PC-3 (cell line): Measurements from ENCODE around the gene CLEC16A. TPM values are rescaled to one million over a fixed set of nuclear protein-coding genes. Genes with fewer than 3 reads are reported as not detected.

Experiments
- ATAC-seq: fragments of 200-7000 bp; cut with Tn5 transposase; 2 replicates; pipeline ENCODE4 v1.9.1; 2020; ENCODE audit warnings: mild to moderate bottlenecking, moderate library complexity
- BruUV-seq: library from RNA; stranded (reverse); fragments of 400-500 nt; replicated peaks from 2 replicates; lab custom pipeline; 2021; lab: Mats Ljungman, UMichigan
- CTCF ChIA-PET: fragments of 300-600 bp; sonication (Branson Sonifier 250); formaldehyde crosslinking; loops from one replicate; lab custom pipeline; 2022; ENCODE audit warnings: antibody characterized with exemption; lab: Charles Lee
- POLR2A ChIA-PET: fragments of 300-600 bp; sonication (Branson Sonifier 250); formaldehyde crosslinking; loops from one replicate; lab custom pipeline; 2022; ENCODE audit warnings: antibody characterized with exemption; ENCODE audit not compliant: unreplicated experiment; lab: Charles Lee
- DNase-seq: peaks from one replicate; pipeline ENCODE4 v3.0.0-alpha.2; 2015
- H2AFZ ChIP-seq: fragments of 300-600 bp; sonication (generic); 2 replicates; pipeline ENCODE4 v1.6.0; 2016; ENCODE audit warnings: antibody characterized with exemption, low read length
- H3F3A ChIP-seq: fragments of 300-600 bp; sonication (generic); one replicate; pipeline ENCODE4 v1.6.0; 2017; ENCODE audit warnings: antibody characterized with exemption, low read length, control low read depth, mild to moderate bottlenecking; ENCODE audit not compliant: unreplicated experiment
- H3K27ac ChIP-seq: fragments of 300-600 bp; sonication (generic); 2 replicates; pipeline ENCODE4 v1.5.1; 2016; ENCODE audit warnings: mild to moderate bottlenecking, low read length
- H3K27me3 ChIP-seq: fragments of 300-600 bp; sonication (generic); 2 replicates; pipeline ENCODE4 v1.6.1; 2016; ENCODE audit warnings: low read length, mixed read lengths
- H3K36me3 ChIP-seq: fragments of 300-600 bp; sonication (generic); 2 replicates; pipeline ENCODE4 v1.6.1; 2016; ENCODE audit warnings: low read depth, mixed run types, low read length, mixed read lengths
- H3K4me1 ChIP-seq: fragments of 300-600 bp; sonication (generic); 2 replicates; pipeline ENCODE4 v1.5.1; 2016; ENCODE audit warnings: low read length; ENCODE audit not compliant: insufficient read depth
- H3K4me2 ChIP-seq: fragments of 300-600 bp; sonication (generic); 2 replicates; pipeline ENCODE4 v1.6.0; 2016; ENCODE audit warnings: low read length
- H3K4me3 ChIP-seq: fragments of 300-600 bp; sonication (generic); 2 replicates; pipeline ENCODE4 v1.5.1; 2016; ENCODE audit warnings: mild to moderate bottlenecking, low read length, mixed read lengths
- H3K79me2 ChIP-seq: fragments of 300-600 bp; sonication (generic); 2 replicates; pipeline ENCODE4 v1.6.1; 2017; ENCODE audit warnings: low read length, mixed read lengths
- H3K9ac ChIP-seq: fragments of 300-600 bp; sonication (generic); 2 replicates; pipeline ENCODE4 v1.6.0; 2016; ENCODE audit warnings: mild to moderate bottlenecking, low read length
- H3K9me2 ChIP-seq: fragments of 300-600 bp; sonication (generic); replicated peaks from 2 replicates; pipeline ENCODE4 v1.6.1; 2016; ENCODE audit warnings: mixed run types, low read length, mixed read lengths
- H3K9me3 ChIP-seq: fragments of 300-600 bp; sonication (generic); 2 replicates; pipeline ENCODE4 v1.6.1; 2016; ENCODE audit warnings: low read length, mixed read lengths
- H4K20me1 ChIP-seq: fragments of 300-600 bp; sonication (generic); 2 replicates; pipeline ENCODE4 v1.6.1; 2016; ENCODE audit warnings: low read length, mixed read lengths
- EZH2 ChIP-seq: fragments of 300-600 bp; sonication (generic); IDR thresholded peaks from one replicate; pipeline ENCODE4 v1.6.1; 2017; ENCODE audit warnings: antibody characterized with exemption, mild to moderate bottlenecking, low read length; ENCODE audit not compliant: unreplicated experiment
- EZH2phosphoT487 ChIP-seq: fragments of 300-600 bp; sonication (generic); IDR thresholded peaks from 2 replicates; pipeline ENCODE4 v1.6.1; 2018; ENCODE audit warnings: mild to moderate bottlenecking, antibody characterized with exemption, low read length, borderline replicate concordance
- intact Hi-C: fragments of 100-400 bp; cut with micrococcal nuclease; formaldehyde crosslinking; loops from 2 replicates; pipeline ENCODE4 v1.9.0; 2023
- total RNA-seq: library from RNA; depleted of rRNA; stranded (reverse); fragments of >200 nt; gene quantifications from 2 replicates; pipeline ENCODE4 v1.2.3, GENCODE V29; 2014
- TF ChIP-seq, protein P1 (sequence below): fragments of 300-600 bp; sonication (generic); conservative IDR thresholded peaks from 2 replicates; pipeline ENCODE4 v1.5.1; 2017; ENCODE audit warnings: antibody characterized with exemption, low read depth, mild to moderate bottlenecking, low read length

CLEC16A gene
- total RNA-seq, 1 experiment from 2014 or later = 9.5 TPM

GRCh38 chr16:11140867-11141266, 196.5 kb downstream of the CLEC16A start:
- no peak overlapping the region for H3K4me3 ChIP-seq
- H3K27ac ChIP-seq = no peak overlapping the region
- H3K27me3 ChIP-seq = no peaks in the 10 kb centered on the region
- intact Hi-C loops = no loop called here
- BruUV-seq = no TSS peak
- H3K9me2 ChIP-seq = no peaks in the 10 kb centered on the region
- H3K9me3 ChIP-seq = no peaks in the 10 kb centered on the region
- DNase-seq (no peak), ATAC-seq (no peak)
- H4K20me1 ChIP-seq = no peaks in the 10 kb centered on the region
- peaks cover 28% of the 10 kb centered on the region for H3K4me1 ChIP-seq
- CTCF ChIA-PET = no interaction called here
- H3K36me3 ChIP-seq = no peaks in the 10 kb centered on the region
- POLR2A ChIA-PET = no interaction called here
- no peaks in the 10 kb centered on the region for H3K79me2 ChIP-seq
- no peak overlapping the region for H2AFZ ChIP-seq
- no peak overlapping the region for H3K4me2 ChIP-seq
- no peaks in the 10 kb centered on the region for H3F3A ChIP-seq
- H3K9ac ChIP-seq = no peak overlapping the region
- TF ChIP-seq EZH2 (no peak), EZH2phosphoT487 (no peak)
- TF ChIP-seq, protein P1, sequence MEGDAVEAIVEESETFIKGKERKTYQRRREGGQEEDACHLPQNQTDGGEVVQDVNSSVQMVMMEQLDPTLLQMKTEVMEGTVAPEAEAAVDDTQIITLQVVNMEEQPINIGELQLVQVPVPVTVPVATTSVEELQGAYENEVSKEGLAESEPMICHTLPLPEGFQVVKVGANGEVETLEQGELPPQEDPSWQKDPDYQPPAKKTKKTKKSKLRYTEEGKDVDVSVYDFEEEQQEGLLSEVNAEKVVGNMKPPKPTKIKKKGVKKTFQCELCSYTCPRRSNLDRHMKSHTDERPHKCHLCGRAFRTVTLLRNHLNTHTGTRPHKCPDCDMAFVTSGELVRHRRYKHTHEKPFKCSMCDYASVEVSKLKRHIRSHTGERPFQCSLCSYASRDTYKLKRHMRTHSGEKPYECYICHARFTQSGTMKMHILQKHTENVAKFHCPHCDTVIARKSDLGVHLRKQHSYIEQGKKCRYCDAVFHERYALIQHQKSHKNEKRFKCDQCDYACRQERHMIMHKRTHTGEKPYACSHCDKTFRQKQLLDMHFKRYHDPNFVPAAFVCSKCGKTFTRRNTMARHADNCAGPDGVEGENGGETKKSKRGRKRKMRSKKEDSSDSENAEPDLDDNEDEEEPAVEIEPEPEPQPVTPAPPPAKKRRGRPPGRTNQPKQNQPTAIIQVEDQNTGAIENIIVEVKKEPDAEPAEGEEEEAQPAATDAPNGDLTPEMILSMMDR = no peak

- H3F3A ChIP-seq = no peaks in the 10 kb centered on the region
- CTCF ChIA-PET = no interaction called here
- H3K27ac ChIP-seq = no peak overlapping the region
- no peaks in the 10 kb centered on the region for H3K27me3 ChIP-seq
- no peak overlapping the region for H2AFZ ChIP-seq
- no peaks in the 10 kb centered on the region for H3K36me3 ChIP-seq
- no TSS peak for BruUV-seq
- H3K4me2 ChIP-seq = no peak overlapping the region
- H3K9ac ChIP-seq = no peak overlapping the region
- H3K4me1 ChIP-seq = peaks cover 21% of the 10 kb centered on the region
- TF ChIP-seq EZH2phosphoT487 (no peak), EZH2 (no peak)
- TF ChIP-seq, protein P1 = no peak
- DNase-seq = no peak
- no peak overlapping the region for H3K4me3 ChIP-seq
- POLR2A ChIA-PET = no interaction called here
- no peaks in the 10 kb centered on the region for H4K20me1 ChIP-seq
- intact Hi-C loops = no loop called here
- H3K79me2 ChIP-seq = no peaks in the 10 kb centered on the region
- ATAC-seq = no peak
- no peaks in the 10 kb centered on the region for H3K9me2 ChIP-seq
- no peaks in the 10 kb centered on the region for H3K9me3 ChIP-seq
These were observed 197.3 kb downstream of the CLEC16A start for GRCh38 chr16:11141409-11142260.

DNA sequence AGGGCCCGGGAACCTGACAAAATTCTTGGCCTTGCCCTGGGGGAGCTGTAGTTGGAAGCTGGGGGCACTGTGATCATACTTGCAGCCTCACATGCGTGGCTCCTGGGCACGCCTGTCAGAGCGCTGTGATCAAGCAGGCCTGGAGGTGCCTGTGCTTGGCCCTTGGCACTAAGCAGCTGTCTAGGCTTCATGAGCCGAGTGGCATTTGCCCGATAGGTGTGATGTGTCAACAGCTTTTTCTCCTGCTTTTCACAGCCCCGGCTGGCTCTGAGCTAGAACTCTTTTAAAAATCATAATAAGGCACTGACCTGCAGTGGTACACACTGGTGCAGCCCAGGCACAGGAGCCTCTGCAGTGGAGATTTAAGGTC, 197.9 kb downstream of the CLEC16A start:
- no peak for TF ChIP-seq EZH2phosphoT487
- TF ChIP-seq, protein P1 = no peak
- Histone ChIP-seq H2AFZ (no peak overlapping the region), H3K27ac (no peak overlapping the region), H3K9ac (no peak overlapping the region), H3K9me2 (no peaks in the 10 kb centered on the region), H3K79me2 (no peaks in the 10 kb centered on the region), H3K27me3 (no peaks in the 10 kb centered on the region), H3K4me2 (no peak overlapping the region), H3K36me3 (no peaks in the 10 kb centered on the region), H4K20me1 (no peaks in the 10 kb centered on the region), H3F3A (no peaks in the 10 kb centered on the region), H3K9me3 (no peaks in the 10 kb centered on the region), H3K4me1 (peaks cover 15% of the 10 kb centered on the region), H3K4me3 (no peak overlapping the region)
- ATAC-seq (no peak), DNase-seq (no peak)
- no TSS peak for BruUV-seq
- CTCF ChIA-PET = no interaction called here
- POLR2A ChIA-PET = no interaction called here
- intact Hi-C loops = no loop called here
